Heart left ventricle (tissue), 13 donors: ENCODE data around the gene ATP2B2.

Source experiments
- POLR2A ChIP-seq, 2 donors: fragments of 450-650 bp; IDR thresholded peaks; one replicate each; pipeline ENCODE4 v1.6.1; 2017; ENCODE audit warnings: antibody characterized with exemption in 2 of 2, mild to moderate bottlenecking in 2 of 2, moderate library complexity in 2 of 2
- TF ChIP-seq, protein P1 (sequence below), 12 donors: fragments of 200-600 bp; sonication (generic) in 4 of 12; IDR thresholded peaks; one replicate each; pipeline versions ENCODE4 v1.5.0 to v1.8.0; 2018 to 2022; ENCODE audit warnings: antibody characterized with exemption in 12 of 12, mild to moderate bottlenecking in 5 of 12
- donor health status: ischemic (EF 13 %, LVEDD 7.1; RV severe dilation, severe dysfunction).
- donor health status: DM: no; HTN: yes; CAD: no.
- donor health status: DM: no; HTN: no; CAD: no.
- donor health status: ischemic (EF 25% LVEDD 6.9; RV normal size, moderate dysfunction).
- donor health status: ischemic (EF 25% LVEDD 5.7; RV mildly dilated, moderate dysfunction).
- donor health status: ischemic (EF 35%, LVEDD 5.7; RV mildly dilated, moderate dysfunction).
- donor health status: nonischemic (EF 11% LVEDD 7.7; RV severe dilation, severe dysfunction).
- donor health status: DM: yes; HTN: yes; CAD: no.
- donor health status: PGD.
- donor health status: ischemic (EF 29% LVEDD 5.4; RV normal size, mild dysfunction).
- donor health status: nonischemic (EF 23%, LVEDD 6.1; RV moderate dilation, normal function).

DNA sequence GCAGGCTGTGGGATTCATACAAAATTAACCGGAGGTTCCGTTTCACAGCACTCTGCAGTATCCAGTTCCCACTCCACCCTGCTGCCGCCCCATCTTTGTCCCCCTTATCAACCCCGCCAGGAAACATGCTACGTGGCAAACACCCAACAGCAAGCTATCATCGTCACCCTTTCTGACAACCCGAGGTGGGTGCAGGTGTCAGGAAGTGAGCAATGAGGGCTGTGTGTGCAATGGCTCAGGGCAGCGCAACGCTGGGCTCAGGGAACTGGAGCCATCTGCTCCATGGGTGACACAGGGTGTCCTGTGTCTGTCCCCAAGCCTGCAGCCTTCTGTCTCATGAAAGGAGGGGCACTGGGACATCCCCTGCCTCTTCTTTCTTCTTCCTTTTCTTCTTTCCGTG lies 60.9 kb downstream of the ATP2B2 start:
- TF ChIP-seq POLR2A (IDR thresholded peaks at IDR 0.05) = no peak
- TF ChIP-seq, protein P1, sequence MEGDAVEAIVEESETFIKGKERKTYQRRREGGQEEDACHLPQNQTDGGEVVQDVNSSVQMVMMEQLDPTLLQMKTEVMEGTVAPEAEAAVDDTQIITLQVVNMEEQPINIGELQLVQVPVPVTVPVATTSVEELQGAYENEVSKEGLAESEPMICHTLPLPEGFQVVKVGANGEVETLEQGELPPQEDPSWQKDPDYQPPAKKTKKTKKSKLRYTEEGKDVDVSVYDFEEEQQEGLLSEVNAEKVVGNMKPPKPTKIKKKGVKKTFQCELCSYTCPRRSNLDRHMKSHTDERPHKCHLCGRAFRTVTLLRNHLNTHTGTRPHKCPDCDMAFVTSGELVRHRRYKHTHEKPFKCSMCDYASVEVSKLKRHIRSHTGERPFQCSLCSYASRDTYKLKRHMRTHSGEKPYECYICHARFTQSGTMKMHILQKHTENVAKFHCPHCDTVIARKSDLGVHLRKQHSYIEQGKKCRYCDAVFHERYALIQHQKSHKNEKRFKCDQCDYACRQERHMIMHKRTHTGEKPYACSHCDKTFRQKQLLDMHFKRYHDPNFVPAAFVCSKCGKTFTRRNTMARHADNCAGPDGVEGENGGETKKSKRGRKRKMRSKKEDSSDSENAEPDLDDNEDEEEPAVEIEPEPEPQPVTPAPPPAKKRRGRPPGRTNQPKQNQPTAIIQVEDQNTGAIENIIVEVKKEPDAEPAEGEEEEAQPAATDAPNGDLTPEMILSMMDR (IDR thresholded peaks at IDR 0.05) = no peak
